Spleen (tissue), 7 donors: ENCODE data around the gene FBLN5.

ENCODE experiments used
- POLR2A ChIP-seq, 3 donors: fragments of 450-650 bp; IDR thresholded peaks; one replicate each; pipeline ENCODE4 v1.5.1; 2017; ENCODE audit warnings: antibody characterized with exemption in 3 of 3, mild to moderate bottlenecking in 1 of 3
- POLR2AphosphoS5 ChIP-seq, 3 donors: sonication (generic); formaldehyde crosslinking; IDR thresholded peaks; one replicate each; pipeline ENCODE4 v1.5.1; 2017; ENCODE audit warnings: antibody characterized with exemption in 3 of 3
- TF ChIP-seq, protein P1 (sequence below), 11 experiments: fragments of 200-600 bp in 7 of 11; fragments of 450-650 bp in 4 of 11; sonication (generic) in 4 of 11; IDR thresholded peaks in 8 of 11; conservative IDR thresholded peaks in 3 of 11; 1 replicate in 7 of 11; 2 replicates in 4 of 11; pipeline versions ENCODE4 v1.4.0 to v1.8.0; 2016 to 2021; ENCODE audit warnings: antibody characterized with exemption in 11 of 11, inconsistent platforms in 4 of 11, mild to moderate bottlenecking in 1 of 11
- donor health status: DM: no; HTN: no; CAD: no; lungs with moderate emphysema.
- donor health status: DM: no; HTN: no; CAD: no.
- donor health status: DM: no; HTN: no; CAD: no.

DNA sequence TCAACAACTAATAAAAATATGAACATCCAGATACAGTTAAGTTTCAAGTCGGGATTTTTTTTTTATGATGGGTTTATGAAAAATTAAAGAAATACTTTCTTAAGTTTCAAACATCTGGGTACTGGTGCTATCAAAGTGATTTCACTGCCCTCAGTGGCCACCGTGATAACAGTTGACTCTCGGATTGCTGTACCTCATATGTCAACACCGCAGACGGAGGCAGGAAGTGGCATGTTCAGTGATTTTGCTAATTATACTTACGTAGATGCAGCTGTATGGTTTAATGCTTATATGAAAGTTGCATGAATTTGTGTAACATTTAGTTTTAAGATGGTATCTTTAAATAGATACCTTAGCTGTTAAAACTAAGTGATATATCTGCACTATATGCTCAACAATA lies 20.8 kb upstream of the FBLN5 start:
- TF ChIP-seq POLR2AphosphoS5 (IDR thresholded peaks at IDR 0.05) = no peak
- TF ChIP-seq, protein P1, sequence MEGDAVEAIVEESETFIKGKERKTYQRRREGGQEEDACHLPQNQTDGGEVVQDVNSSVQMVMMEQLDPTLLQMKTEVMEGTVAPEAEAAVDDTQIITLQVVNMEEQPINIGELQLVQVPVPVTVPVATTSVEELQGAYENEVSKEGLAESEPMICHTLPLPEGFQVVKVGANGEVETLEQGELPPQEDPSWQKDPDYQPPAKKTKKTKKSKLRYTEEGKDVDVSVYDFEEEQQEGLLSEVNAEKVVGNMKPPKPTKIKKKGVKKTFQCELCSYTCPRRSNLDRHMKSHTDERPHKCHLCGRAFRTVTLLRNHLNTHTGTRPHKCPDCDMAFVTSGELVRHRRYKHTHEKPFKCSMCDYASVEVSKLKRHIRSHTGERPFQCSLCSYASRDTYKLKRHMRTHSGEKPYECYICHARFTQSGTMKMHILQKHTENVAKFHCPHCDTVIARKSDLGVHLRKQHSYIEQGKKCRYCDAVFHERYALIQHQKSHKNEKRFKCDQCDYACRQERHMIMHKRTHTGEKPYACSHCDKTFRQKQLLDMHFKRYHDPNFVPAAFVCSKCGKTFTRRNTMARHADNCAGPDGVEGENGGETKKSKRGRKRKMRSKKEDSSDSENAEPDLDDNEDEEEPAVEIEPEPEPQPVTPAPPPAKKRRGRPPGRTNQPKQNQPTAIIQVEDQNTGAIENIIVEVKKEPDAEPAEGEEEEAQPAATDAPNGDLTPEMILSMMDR (IDR thresholded peaks at IDR 0.05 in 8 of 11, conservative IDR thresholded peaks at IDR 0.05 in 3 of 11) = no peak
- no peak for TF ChIP-seq POLR2A (IDR thresholded peaks at IDR 0.05)
